ENCODE measurements around the gene MKX.

Gene MKX, protein sequence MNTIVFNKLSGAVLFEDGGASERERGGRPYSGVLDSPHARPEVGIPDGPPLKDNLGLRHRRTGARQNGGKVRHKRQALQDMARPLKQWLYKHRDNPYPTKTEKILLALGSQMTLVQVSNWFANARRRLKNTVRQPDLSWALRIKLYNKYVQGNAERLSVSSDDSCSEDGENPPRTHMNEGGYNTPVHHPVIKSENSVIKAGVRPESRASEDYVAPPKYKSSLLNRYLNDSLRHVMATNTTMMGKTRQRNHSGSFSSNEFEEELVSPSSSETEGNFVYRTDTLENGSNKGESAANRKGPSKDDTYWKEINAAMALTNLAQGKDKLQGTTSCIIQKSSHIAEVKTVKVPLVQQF
- total RNA-seq: 0.18 to 8.1 reads per million in 2 experiments

DNA sequence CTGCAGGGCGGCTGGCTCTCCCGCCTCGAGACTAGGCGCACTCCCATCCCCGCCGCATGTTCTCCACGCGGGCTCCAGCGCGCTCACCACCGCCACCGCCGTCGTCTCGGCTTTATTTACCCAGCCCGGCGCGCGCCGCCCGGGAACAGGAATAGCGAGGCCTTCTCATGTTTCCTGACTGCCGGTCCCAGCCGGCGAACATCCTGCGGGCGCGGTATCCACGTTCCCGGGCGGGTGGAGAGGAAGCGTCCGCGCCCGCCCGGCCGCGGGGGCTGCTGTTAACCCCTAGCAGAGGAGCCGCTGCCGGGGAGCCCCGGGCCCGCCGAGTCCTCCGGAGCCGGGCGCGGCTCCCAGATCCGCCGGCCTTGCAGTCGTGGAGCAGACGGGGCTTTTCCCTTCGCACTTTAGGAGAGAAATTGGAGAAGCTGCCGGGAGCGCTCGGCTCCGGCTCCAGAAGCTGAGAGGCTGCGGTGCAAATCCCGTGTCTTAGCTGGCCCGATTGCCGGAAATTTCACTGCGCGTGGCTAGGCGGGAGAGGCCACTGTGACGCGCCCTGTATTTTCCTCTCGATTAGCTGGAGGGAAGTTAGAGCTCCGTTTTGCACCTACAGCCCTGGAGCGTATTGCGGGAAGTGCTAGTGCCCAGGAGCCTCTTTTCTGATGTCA is at the start of gene MKX:
TSS of gene MKX (minus strand) at position 88 of the 665 bp plus-strand sequence. CDS start 2,404 bp downstream, outside the sequence.
- DNase-seq (ENCODE audit: low read depth): no peak

DNA sequence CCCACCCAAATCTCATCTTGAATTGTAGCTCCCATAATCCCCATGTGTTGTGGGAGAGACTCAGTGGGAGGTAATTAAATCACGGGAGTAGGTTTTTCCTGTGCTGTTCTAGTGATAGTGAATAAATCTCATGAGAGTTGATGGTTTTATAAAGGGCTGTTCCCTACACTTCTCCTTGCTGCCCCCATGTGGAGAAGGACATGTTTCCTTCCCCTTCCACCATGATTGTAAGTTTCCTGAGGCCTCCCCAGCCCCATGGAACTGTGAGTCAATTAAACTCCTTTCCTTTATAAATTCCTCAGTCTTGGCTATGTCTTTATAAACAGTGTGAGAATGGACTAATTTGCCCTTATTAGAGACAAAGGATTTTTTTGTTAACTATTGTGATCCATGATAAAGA is 48.5 kb upstream of the MKX start:
- no peak for DNase-seq (ENCODE audit: low read depth)

DNA sequence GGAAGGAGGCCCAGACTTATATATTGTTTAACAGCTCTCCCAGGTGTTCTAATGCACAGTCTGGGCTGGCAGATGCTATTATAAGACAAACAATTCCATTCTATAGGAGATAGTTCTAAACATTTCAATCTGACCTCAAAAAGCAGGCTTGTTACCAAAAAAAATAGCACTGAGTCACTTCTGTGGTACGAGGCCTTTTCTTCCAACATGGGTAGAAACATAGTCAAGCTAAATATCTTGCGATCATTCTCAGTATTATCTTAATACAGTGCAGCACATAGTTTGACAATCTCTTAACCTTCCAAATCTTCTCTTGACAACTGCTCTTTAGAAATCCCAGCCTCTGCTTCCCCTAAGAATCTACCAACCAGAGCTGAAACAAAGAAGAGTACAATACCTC is 46.6 kb upstream of the MKX start:
- DNase-seq (ENCODE audit: low read depth): no peak

DNA sequence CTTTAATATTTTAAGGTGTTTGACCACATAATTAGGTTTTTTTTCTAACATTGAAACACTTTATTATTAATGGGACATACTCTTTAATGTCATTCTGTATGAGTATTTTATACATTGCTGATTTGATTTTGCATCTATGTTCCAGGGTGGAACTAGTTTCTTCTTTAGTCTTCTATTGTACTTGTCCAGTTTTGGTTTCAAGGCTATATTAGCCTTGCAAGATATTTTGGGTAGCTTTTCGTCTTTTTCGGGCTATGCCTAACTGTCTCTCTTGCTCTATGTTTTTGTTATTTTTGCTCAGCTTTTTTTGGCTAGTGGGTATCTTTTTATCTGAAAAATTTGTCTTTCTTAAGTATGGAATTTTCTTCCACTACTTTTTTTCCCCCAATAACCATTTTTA is 38.7 kb upstream of the MKX start:
- no peak for DNase-seq (ENCODE audit: low read depth)

DNA sequence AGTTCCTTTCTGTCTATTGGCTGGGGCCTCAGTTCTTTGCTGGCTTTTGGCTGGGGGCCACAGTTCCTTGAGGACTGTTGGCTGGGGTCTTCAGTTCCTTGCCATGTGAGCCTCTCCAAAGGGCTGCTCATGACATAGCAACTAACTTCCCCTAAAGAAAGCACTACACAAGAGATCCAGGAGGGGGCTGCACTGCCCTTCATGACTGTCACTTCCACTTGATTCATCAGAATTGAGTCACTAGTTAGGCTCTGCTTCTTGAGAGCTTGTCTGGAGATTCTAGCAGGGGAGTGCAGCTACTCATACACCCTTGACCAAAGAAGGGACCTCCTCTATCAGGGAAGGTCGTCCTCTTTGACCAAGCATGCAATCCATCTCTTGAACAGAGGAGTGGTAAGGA is 38.0 kb upstream of the MKX start:
- no peak for DNase-seq (ENCODE audit: low read depth)

DNA sequence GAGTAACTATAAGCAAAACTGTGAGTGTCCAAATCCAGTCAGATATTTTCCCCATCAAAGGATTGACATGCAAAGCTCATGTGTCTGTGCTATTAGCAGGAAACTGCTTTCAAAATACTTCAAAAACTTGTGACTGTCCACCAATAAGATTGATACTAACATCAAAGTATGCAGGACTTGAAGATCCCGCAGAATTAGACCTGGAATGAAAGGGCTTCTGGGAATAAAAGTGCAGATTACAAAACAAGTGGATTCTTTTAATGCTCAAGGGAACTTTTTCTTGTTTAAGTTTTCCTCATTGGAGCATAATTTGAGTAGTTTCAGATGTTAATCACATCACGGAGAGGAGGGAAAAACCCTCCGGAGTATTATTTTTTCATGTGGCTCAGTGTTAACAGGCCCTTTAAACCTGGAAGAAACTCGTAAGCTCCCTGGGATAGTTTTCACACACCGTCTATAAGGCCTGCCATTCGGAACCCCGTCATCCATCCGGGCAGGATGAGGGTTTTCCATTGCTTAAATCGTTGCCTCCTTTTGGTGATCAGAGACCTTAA is 33.9 kb upstream of the MKX start:
- DNase-seq (ENCODE audit: low read depth): no peak

DNA sequence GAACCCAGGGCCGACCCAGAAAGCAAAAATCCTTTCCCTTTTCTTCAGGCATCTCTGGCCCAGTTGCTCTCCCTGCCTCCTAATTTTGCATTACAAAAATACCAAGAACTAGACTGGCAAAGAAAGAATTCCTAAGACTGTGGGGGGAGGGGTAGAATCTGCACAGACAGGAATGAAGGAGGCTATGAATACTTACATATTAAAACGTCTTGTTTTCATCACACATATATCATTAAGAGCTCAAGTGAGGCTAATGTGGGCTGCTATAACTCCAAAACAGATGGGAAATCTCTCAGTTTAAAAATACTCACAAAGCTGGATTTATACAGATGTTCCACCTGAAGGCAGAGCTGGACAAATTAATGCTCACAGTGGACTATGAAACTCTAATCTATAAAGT is 29.2 kb upstream of the MKX start:
- DNase-seq (ENCODE audit: low read depth): no peak

DNA sequence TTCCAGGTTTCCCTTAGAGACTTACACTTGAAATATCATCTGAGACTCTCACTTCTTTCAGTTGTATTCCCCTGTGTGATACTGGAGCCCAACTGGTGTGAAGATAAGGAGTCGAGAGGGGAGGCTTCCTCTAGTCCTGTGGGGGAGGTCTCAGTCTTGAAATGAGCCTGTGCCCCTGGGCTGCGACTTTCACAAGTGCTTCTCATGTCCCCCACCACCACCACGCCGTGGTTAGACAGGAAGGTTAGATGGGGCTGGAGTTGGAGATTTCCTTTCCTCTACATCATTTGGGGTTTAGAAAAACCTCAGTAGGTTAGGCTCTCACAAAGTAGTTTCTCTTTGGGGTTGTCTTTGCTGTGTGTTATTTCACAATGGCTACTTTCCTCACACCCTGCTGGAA is 25.6 kb upstream of the MKX start:
- no peak for DNase-seq (ENCODE audit: low read depth)

DNA sequence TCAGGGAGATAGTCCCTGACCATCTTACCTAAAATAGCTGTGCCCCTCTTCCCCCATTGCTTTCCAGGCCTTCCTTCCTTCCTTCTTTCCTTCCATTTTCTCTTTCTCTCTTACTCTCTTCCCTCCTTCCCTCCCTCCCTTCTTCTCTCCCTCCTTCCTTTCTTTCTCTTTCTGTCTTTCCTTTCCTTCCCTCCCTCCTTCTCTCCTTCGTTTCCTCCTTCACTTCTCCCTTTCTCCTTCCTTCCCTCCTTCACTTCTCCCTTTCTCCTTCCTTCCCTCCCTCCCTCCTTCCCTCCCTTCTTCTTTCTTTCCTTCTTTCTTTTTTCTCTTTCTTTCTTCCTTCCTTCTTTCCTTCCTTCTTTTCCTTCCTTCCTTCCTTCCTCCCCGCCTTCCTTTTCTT is 24.6 kb upstream of the MKX start:
- no peak for DNase-seq (ENCODE audit: low read depth)

DNA sequence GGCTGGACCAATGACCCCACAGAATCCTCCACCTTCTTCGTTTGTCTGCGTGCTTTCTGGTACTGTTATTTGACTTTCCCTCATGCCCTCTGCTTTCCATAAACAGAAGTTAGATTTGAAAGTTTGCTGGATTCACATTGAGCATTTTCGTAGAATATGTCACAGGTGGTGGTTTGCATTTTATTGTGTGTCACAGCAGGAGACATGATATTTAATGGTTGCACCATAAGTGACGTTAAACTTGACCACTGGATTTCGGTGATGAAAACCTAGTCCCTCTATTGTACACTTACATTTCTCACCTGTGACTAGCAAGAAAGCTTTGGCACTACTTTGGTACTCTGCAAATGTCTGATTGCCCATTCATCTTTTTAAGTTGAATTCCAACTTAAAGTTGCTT is 15.2 kb upstream of the MKX start:
- no peak for DNase-seq (ENCODE audit: low read depth)

DNA sequence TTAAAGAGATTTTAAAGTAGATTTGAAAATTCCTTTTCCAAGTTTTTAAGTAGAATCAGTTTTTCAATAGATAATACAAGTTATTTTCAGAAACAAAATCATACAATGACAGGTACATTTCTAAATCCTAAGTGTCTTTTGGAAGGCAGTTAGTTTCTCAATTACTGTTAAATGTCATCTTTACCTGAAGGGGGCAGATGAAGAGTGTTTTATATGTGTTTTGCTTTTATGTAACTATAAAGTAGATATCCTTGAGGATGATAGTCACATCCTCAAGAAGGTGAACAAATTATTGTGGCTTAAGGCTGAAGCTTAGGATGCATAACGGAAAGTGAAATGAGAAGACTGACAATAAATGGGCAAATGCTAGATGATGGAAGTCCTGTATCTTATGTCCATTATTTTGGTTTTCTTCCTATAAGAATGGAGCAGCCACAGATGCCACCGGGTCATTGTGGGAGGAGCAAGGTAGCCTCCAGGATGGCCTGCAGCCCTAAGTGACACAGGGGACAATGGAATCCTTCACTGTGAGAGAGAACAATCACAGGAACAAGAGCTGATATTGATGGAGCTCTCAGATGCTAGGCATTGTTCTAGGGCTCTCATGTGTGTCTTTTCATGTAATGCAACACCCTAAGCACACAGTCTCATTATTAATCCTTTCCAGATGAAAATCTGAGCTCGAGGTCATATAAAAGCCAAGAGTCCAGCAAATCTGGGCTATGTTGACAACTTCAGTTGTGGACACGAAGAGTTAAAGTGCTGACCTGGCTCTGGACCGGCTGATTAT is 14.1 kb upstream of the MKX start:
- DNase-seq (ENCODE audit: low read depth): no peak

DNA sequence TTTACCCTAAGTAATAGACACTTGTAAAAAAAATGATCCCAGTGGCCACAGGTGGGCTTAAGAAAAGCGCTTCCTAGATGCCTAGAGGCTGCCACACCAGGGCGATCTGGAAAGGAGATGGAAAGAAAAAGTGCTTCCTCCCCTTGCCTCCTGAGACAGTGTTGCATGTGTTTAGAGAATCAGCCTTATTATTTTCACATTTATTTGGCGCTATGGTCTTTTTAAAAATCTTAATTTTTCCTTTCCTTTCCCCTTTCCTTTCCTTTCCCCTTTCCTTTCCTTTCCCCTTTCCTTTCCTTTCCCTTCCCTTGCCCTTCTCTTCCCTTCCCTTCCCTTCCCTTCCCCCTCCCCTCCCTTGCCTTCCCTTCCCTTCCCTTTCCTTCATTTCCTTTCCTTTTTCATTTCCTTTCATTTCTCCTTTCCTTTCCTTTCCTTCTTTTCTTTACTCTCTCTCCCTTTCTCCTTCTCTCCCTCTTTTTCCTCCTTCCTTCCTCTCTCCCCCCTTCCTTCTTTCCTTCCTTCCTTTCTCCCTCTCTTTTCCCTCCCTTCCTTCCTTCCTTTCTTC is 7.1 kb upstream of the MKX start:
- DNase-seq (ENCODE audit: low read depth): no peak

DNA sequence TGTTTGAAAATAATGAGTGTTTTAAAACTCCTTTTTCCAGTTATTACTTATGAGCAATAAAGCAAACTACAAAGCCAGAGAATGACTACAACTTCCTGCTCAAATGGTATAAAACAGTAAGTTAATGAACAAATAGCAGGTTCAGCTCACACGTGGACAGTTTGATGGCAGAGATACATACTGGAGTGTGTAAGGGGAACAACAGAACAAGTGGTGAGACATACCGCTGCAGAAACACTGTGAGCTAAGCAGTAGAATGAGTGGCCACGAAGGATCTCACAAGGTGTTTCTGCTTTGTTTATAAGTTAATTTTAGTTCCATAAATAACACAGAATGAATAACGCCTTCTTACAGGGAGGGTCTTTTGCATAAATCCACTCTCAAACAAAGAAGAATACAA is 3.0 kb upstream of the MKX start:
- no peak for DNase-seq (ENCODE audit: low read depth)

DNA sequence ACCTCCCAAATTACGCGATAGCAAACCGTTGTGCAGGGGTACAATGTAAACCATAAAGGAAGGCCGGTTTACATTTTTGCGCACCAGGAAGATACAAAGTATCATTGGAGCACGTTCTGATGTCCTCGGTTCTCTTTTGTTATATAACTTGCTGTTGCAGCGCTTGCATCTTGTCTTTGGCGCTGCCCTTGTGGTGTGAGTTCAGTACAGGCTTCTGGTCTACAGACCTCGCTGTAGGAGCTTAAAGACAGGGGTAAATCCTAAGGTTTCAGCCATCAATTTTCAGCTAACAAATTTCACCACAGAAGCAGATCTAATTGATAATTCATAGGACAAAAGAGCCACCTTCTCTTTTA is 1.5 kb upstream of the MKX start:
- DNase-seq (ENCODE audit: low read depth): no peak

DNA sequence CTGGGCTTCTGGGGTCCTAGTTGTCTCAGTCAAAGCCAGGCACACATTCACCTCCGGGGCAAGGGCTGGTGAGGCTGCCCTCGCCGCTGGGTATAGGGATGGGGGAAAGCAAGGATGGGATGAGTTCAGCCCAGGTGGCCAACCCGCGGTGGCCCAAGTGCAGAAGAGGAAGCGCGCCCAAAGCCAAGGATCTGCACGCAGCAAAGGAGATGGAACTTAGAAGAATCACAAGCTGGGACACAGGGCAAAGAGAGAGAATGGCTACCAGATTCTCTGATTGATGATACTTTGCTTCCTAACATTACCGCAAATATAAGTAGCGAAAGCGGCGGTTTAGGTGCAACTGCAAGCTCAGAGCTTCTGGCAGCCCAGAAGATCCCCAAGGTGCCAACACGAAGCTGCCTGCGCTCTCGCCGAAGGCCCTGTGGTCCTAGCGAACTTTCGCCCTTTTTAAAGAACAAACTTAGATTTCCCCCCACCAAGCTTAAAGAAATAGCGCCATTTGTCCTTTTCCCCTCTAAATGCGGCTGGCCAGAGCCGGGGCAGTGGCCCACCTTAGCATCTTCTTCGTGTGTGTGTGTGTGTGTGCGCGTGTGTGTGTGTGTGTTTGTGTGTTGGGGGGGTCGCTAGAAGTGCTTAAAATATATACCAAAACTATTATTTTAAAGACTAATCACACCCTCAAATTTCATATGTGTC is 927 bp upstream of the MKX start:
- DNase-seq (ENCODE audit: low read depth): no peak

DNA sequence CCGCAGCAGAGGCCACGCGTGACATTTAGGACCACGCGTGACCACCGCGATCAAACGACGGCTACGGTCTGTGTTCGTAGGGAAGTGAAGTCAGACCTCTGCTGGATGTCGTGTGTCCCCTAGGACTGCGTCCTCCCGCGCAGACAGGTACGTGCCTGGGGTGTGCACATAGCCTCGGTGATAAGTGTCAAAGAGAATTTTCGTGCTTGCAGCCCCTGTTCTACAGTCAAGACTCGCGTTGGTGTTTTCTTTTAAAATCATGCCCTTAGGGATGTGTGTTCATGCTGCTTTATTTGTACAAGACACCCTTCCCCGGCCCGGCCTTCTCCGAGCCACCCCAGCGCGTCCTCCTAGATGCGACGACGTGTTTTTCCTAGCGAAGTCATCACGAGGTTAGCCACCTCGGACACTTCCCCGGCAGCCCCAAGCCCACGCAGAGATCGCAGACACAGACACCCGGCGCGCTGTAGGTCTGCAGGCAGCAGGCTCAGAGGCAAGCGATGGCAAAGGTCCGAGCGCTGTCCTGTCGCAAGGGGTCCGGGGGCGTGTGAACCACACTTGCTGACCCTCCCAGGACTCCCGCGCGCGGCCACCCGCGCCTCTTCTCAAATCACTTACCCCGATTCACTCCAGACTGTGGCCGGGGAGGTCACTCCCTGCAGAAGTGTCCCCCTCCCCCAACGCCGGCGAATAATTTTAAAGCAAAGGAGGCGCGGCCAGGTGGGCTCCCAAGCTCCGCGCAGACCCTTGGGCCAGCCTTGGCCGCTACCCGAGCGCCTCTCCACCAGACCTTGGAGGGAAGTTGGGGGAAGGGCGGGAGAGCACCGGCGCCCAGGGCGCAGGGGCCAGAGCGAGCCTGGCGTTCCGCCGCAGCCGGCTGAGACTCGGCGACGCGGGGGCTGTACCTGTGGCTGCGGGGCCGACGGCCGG is 552 bp downstream of the MKX start:
- no peak for DNase-seq (ENCODE audit: low read depth)

DNA sequence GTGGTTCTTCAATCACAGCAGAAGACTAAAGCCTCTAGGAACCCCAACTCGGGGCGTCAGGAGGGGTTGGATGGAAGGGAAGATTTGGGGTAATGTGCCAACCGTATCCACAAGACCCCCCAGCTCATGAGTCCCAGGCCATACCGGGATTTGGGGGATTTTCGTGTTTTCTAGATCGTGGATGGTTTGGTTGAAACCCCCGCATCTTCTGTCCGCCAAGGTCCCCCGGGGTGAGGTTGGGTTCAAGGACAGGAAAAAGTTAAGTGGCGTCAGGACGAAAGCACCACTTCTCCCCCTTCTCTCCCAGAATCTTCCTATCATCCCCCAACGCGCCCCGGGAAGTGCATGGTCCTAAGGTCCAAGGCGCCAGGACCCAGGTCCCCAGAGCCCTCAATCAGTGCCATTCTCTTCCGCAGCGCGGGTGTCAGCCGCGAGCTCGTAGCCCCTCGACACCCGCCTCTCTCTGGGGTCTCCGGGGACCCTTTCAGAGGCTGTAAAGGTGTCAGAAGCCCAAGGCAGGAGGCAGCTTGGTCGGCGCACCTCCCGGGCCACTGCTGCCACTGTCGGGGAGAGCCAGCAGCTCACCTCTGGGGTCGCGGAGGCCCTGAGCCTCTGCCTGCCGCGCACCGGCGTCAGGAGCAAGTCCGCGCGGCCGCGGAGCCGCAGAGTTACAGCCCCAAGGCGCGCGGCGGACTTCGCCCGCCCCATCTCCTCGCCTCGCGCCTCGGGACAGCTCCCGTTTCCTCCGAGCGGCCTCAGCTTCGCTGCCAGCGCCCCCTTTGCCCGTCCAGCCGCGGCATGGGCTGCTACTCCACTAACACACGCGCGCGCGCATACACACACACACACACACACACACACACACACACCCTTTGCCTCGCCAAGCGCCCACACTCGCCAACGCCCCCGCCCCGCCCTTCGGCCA is 1.5 kb downstream of the MKX start:
- DNase-seq (ENCODE audit: low read depth): no peak

DNA sequence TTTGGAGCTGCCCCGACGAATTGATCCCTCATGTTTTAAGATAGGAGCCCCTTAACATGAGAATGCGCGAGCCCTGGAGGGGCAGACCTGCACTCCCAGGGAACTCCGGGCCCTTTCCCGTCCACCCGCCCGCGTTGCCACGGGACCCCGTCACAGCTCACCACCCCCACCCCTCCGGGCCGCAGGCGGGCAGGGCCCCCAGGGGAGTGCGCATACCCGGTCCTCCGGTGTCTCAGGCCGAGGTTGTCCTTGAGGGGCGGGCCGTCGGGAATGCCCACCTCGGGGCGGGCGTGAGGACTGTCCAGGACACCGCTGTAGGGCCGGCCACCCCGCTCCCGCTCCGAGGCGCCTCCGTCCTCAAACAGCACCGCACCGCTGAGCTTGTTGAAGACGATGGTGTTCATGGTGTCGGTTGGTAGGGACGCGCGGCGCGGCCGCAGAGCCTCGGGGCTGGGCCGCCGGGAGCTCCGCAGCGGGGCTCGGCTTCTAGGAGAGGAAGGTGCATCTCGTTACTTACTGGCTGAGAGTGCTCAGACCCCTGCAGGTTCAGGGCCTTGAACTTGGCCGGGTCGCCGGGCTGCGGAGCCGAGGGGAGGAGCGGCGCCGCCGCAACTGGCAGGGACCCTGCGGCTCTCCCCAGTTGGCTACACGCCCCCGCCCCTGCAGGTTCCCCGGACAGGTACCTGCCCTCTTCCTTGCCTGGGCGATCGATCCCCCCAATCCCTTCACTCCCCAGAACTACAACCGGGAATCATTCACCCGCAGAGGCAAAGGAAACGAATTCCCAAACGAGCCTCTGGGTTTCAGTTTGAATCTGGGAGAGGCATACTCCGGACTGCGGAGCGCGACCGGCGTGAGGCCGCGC is 2.4 kb downstream of the MKX start:
- DNase-seq (ENCODE audit: low read depth): no peak
